Measurements from ENCODE around the gene CEP63.
A peak's percentile ranks its signal among the peaks of the same experiment; 100 is the strongest.

CEP63 gene

GRCh38 chr3:134481166-134481565 lies 4.7 kb upstream of the CEP63 start:
- no peak overlapping the region for H3K4me3 ChIP-seq (ENCODE audit: low read depth, low read length)
- in situ Hi-C loops (cut with HindIII; ENCODE audit: low sequenced_read_pairs): no loop called here
- no peak for TF ChIP-seq CTCF (IDR thresholded peaks at IDR 0.05; ENCODE audit: low read depth, low read length)
- DNase-seq (ENCODE audit: low read depth, low spot score): no peak

GRCh38 chr3:134482622-134483021 lies 3.2 kb upstream of the CEP63 start:
- no peak for TF ChIP-seq CTCF (IDR thresholded peaks at IDR 0.05; ENCODE audit: low read depth, low read length)
- in situ Hi-C loops (cut with HindIII; ENCODE audit: low sequenced_read_pairs): no loop called here
- DNase-seq (ENCODE audit: low read depth, low spot score): no peak
- no peak overlapping the region for H3K4me3 ChIP-seq (ENCODE audit: low read depth, low read length)

DNA sequence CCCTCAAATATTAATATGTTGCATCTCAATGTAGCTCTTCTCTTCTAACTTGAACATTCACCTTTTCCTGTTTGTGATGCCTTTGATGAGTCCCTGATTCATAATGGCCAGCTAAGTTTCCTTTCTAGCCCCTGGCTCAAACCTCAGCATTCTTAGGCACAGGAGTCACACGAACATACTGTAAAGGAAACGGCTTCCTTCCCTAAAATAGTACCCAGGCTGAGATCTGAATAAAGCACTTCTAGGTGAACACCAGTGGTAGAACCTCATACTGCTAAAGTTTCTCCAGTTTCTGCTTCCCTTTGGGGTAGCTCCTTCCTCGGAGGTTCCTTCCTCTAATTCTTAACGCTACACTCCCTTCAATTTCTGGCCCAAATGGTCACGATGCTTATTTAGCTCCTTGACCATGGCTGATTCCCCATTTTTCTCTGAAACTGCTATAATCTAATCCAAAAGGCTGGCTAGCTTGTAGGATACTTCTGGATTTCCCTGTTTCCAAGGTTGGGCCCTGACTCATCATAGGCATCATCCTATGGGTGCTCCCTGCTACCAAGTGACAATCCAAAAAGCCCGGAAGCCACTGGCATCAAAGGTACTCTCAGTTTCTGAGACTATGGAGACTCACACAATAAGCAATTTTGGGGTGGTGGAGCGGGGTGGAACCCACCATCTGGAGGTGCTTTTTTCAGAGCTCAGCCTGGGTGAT lies 2.5 kb upstream of the CEP63 start:
- in situ Hi-C loops (cut with HindIII; ENCODE audit: low sequenced_read_pairs): no loop called here
- peak; percentile 86 for DNase-seq (ENCODE audit: low read depth, low spot score)
- TF ChIP-seq CTCF (IDR thresholded peaks at IDR 0.05; ENCODE audit: low read depth, low read length): no peak
- H3K4me3 ChIP-seq (ENCODE audit: low read depth, low read length): no peak overlapping the region

- H3K4me3 ChIP-seq (ENCODE audit: low read depth, low read length): peak overlapping the region; percentile 66
- DNase-seq (ENCODE audit: low read depth, low spot score): no peak
- in situ Hi-C loops (cut with HindIII; ENCODE audit: low sequenced_read_pairs): no loop called here
- TF ChIP-seq CTCF (IDR thresholded peaks at IDR 0.05; ENCODE audit: low read depth, low read length): no peak
Measured at GRCh38 chr3:134485075-134485717, 661 bp upstream of the CEP63 start.

DNA sequence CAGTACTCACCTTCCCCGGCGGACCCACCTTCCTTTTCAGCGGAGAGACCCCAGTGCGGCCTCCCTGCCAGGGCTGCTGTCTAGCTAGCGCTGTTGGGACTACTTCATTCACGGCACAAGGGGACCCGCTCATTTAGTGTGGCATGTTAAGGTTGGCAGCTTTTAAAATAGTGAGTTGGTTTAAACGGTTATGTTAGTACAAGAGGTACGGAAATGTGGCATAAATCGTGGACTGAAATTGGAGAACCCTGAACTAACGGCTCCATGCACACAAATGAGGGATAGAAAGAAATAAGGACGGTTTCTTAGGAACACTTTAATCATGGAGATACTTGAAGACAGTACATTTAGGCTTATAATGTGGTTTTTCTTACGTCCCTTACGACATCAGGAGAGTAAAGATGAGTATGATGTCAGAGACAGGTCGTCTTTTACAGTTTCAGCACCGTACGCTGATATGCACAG lies 752 bp downstream of the CEP63 start:
- DNase-seq (ENCODE audit: low read depth, low spot score): peak; percentile 43

DNA sequence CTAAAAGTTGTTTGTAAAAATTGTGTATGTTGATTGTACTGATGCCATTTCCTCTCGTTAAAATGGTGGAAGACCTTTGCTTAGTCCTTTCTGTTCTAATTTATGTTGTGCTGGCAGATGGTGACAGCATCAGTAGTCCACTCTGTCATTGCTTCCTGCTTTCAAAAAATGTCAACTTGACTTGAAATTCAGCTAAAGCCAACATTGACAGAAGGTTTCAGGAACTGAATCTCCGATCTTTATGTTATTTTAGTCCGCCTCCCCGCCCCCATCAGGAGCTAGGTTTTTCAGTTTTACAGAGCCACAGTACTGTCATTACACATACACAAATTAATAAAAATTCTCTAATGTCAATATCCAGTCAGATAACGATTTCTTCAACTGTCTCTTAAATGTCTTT lies 1.5 kb downstream of the CEP63 start:
- H3K4me3 ChIP-seq (ENCODE audit: low read depth, low read length): peak overlapping the region; percentile 66
- no peak for DNase-seq (ENCODE audit: low read depth, low spot score)
- in situ Hi-C loops (cut with HindIII; ENCODE audit: low sequenced_read_pairs): no loop called here
- TF ChIP-seq CTCF (IDR thresholded peaks at IDR 0.05; ENCODE audit: low read depth, low read length): no peak

More for the DNA sequence above, 752 bp downstream of the CEP63 start:
- H3K4me3 ChIP-seq (ENCODE audit: low read depth, low read length): peak overlapping the region; percentile 66
- in situ Hi-C loops (cut with HindIII; ENCODE audit: low sequenced_read_pairs): no loop called here
- no peak for TF ChIP-seq CTCF (IDR thresholded peaks at IDR 0.05; ENCODE audit: low read depth, low read length)
